RWPE1 (cell line): ENCODE data around the gene CELA1.

ENCODE experiments used
- CTCF ChIA-PET: fragments of 350-600 bp; sonication (Branson Sonifier 250); formaldehyde crosslinking; extraction: SDS; loops from one replicate; lab custom pipeline; 2021; lab: Yijun Ruan, JAX
- POLR2A ChIA-PET: fragments of 400-600 bp; formaldehyde crosslinking; extraction: SDS; loops from one replicate; lab custom pipeline; 2020; ENCODE audit warnings: antibody characterized with exemption; ENCODE audit not compliant: low non-redundant PET; lab: Yijun Ruan, JAX
- DNase-seq: peaks from one replicate; pipeline ENCODE4 v3.0.0; 2012; ENCODE audit warnings: low spot score
- H3K27ac ChIP-seq: fragments of 450-650 bp; 2 replicates; pipeline ENCODE4 v1.5.1; 2017
- CTCF ChIP-seq: fragments of 450-650 bp; conservative IDR thresholded peaks from 2 replicates; pipeline ENCODE4 v1.5.1; 2017; ENCODE audit warnings: low read depth, mild to moderate bottlenecking

CELA1 gene

GRCh38 chr12:51377099-51377984 is 30.9 kb upstream of the CELA1 start:
- no peak overlapping the region for H3K27ac ChIP-seq
- ChIA-PET POLR2A (interaction anchor here (0.6 kb wide), 1 partner anchor 307 kb away, joined by 3 read pairs; no protein-coding TSS in a partner anchor), CTCF (no interaction called here)
- TF ChIP-seq CTCF = no peak
- DNase-seq = no peak

DNA sequence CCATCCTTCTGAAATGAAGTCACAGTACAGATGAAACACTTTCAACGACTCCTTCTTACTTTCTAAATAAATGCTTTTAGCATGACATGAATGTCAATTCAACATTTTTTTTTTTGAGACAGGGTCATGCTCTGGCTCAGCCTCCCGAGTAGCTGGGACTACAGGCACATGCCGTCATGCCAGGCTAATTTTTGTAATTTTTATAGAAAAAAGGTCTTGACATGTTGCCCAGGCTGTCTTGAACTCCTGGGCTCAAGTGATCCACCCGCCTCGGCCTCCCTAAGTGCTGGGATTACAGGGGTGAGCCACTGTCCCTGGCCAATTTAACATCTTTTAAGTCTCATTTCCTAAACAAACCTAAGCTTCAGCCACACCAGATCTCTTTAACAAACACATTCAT is 28.4 kb upstream of the CELA1 start:
- ChIA-PET CTCF (interaction anchor here (1.1 kb wide), 1 partner anchor 9 kb away, joined by 3 read pairs; no protein-coding TSS in a partner anchor), POLR2A (no interaction called here)
- no peak overlapping the region; the same call in 1 of the 2 replicates for H3K27ac ChIP-seq
- no peak for DNase-seq
- no peak for TF ChIP-seq CTCF

GRCh38 chr12:51374361-51374760 is 27.9 kb upstream of the CELA1 start:
- POLR2A ChIA-PET = no interaction called here
- DNase-seq = no peak
- CTCF ChIA-PET = interaction anchor here (1.1 kb wide), 1 partner anchor 9 kb away, joined by 3 read pairs; no protein-coding TSS in a partner anchor
- H3K27ac ChIP-seq = peak overlapping the region; percentile 9; the same call in 1 of the 2 replicates
- no peak for TF ChIP-seq CTCF

DNA sequence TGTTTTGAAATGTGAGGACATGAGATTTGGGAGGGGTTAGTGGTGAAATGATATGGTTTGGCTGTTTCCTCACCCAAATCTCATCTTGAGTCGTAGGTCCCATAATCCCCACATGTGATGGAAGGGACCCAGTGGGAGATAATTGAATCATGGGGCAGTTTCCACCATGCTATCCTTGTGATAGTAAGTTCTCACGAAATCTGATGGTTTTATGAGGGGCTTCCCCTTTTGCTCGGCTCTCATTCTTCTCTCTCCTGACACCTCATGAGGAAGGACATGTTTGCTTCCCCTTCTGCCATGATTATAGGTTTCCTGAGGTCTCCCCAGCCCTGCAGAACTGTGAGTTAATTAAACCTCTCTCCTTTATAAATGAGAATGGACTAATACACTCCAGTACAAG is 26.7 kb upstream of the CELA1 start:
- ChIA-PET CTCF (interaction anchor here (0.6 kb wide), 1 partner anchor 448 kb away, joined by 4 read pairs; no protein-coding TSS in a partner anchor), POLR2A (no interaction called here)
- no peak for TF ChIP-seq CTCF
- DNase-seq = no peak
- H3K27ac ChIP-seq = no peak overlapping the region

DNA sequence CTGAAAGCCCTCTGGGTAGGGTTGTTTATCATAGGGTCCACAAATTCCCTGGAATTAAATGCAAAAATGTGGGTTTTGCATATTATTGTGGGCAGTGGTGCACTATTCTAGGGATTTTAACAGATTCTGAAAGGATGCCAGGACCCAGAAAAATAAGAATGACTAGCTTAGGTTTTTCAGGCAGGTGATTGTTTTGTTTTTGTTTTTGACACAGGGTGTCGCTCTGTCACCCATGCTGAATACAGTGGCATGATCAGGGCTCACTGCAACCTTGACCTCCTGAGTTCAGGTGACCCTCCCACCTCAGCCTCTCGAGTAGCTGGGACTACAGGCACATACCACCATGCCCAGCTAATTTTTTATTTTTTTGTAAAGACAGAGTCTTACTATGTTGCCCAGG is 25.5 kb upstream of the CELA1 start:
- ChIA-PET CTCF (interaction anchor here (0.6 kb wide), 2 partner anchors 50 to 102 kb away, joined by 3 read pairs; partner anchors contain the start of gene SMAGP), POLR2A (interaction anchor here (0.8 kb wide), 1 partner anchor 9 kb away, joined by 3 read pairs; no protein-coding TSS in a partner anchor)
- H3K27ac ChIP-seq = peak overlapping the region; percentile 94
- DNase-seq = no peak
- TF ChIP-seq CTCF = no peak

DNA sequence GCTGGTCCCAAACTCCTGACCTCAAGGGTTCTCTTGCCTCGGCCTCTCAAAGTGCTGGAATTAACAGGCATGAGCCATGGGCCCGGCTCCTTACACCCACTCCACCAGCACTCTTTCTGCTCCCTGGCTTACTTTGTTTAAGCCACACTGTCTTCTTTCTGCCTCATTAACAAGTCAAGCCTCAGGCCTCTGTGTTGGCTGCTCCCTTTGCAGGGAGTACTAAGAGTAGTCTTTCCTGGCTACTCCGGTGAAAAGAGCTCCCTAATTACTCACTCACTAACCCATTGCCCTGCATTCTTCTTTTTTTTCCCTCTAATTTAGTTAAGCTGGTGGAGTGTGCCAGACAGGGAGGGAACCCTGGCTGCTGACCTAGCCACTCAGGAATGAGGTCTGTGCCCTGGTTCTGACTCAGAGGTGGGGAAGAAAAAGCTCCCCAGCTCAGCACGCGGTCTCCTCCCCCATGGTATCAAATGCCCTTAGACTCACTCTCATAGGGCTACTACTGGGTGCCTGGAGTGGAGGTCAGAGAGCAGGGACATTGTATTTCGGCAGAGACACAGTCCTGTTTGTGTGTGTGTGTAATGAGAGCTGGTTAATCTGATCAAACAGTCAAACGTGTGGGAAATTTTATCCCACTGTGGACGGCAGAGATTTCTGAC is 24.9 kb upstream of the CELA1 start:
- POLR2A ChIA-PET = interaction anchor here (0.8 kb wide), 1 partner anchor 9 kb away, joined by 3 read pairs; no protein-coding TSS in a partner anchor

More for the DNA sequence above, 24.9 kb upstream of the CELA1 start:
- no peak for TF ChIP-seq CTCF
- CTCF ChIA-PET = interaction anchor here (0.6 kb wide), 2 partner anchors 50 to 101 kb away, joined by 3 read pairs; partner anchors contain the start of gene SMAGP
- H3K27ac ChIP-seq = peak overlapping the region; percentile 94
- peak; percentile 98 for DNase-seq
